ENCODE measurements around the gene MAN1C1.

Gene MAN1C1

GRCh38 chr1:25742316-25742715 is 125.7 kb downstream of the MAN1C1 start:
- no peak for DNase-seq (ENCODE audit: low read depth)

- peak; percentile 59 for DNase-seq (ENCODE audit: low read depth)
Measured at GRCh38 chr1:25743164-25744139, 126.9 kb downstream of the MAN1C1 start.

GRCh38 chr1:25744140-25744581 is 127.6 kb downstream of the MAN1C1 start:
- peak; percentile 29 for DNase-seq (ENCODE audit: low read depth)

- no peak for DNase-seq (ENCODE audit: low read depth)
Measured at GRCh38 chr1:25744636-25745425, 128.2 kb downstream of the MAN1C1 start.

- no peak for DNase-seq (ENCODE audit: low read depth)
Measured at GRCh38 chr1:25746299-25747045, 129.9 kb downstream of the MAN1C1 start.

GRCh38 chr1:25747046-25747719 is 130.6 kb downstream of the MAN1C1 start:
- no peak for DNase-seq (ENCODE audit: low read depth)

- DNase-seq (ENCODE audit: low read depth): no peak
Measured at GRCh38 chr1:25748531-25749205, 132.1 kb downstream of the MAN1C1 start.

GRCh38 chr1:25750923-25751605 is 134.5 kb downstream of the MAN1C1 start:
- no peak for DNase-seq (ENCODE audit: low read depth)

- no peak for DNase-seq (ENCODE audit: low read depth)
Measured at GRCh38 chr1:25754470-25755181, 138.0 kb downstream of the MAN1C1 start.

GRCh38 chr1:25755475-25756125 is 139.0 kb downstream of the MAN1C1 start:
- no peak for DNase-seq (ENCODE audit: low read depth)

GRCh38 chr1:25756215-25756614 is 139.6 kb downstream of the MAN1C1 start:
- no peak for DNase-seq (ENCODE audit: low read depth)

- no peak for DNase-seq (ENCODE audit: low read depth)
Measured at GRCh38 chr1:25757151-25757845, 140.7 kb downstream of the MAN1C1 start.

GRCh38 chr1:25757846-25758185 is 141.2 kb downstream of the MAN1C1 start:
- DNase-seq (ENCODE audit: low read depth): no peak

- no peak for DNase-seq (ENCODE audit: low read depth)
Measured at GRCh38 chr1:25758466-25759070, 142.0 kb downstream of the MAN1C1 start.

- no peak for DNase-seq (ENCODE audit: low read depth)
Measured at GRCh38 chr1:25760122-25760719, 143.6 kb downstream of the MAN1C1 start.

- DNase-seq (ENCODE audit: low read depth): no peak
Measured at GRCh38 chr1:25760871-25761270, 144.3 kb downstream of the MAN1C1 start.

- DNase-seq (ENCODE audit: low read depth): no peak
Measured at GRCh38 chr1:25763493-25763892, 146.9 kb downstream of the MAN1C1 start.
